Prostate gland (tissue), 2 donors: ENCODE measurements around the gene NBPF6.
"Not testable (repeated sequence)": the region's sequence is repeated elsewhere in the genome, so short reads cannot be mapped to it uniquely, and the experiment has no call there.

Source experiments
- CTCF ChIP-seq, 4 experiments: fragments of 200-600 bp in 2 of 4; fragments of 450-650 bp in 2 of 4; sonication (generic) in 2 of 4; IDR thresholded peaks; 1 replicate in 3 of 4; 2 replicates in 1 of 4; pipeline ENCODE4 v1.5.1; 2016 to 2019; ENCODE audit warnings: antibody characterized with exemption in 4 of 4, mild to moderate bottlenecking in 2 of 4, moderate library complexity in 2 of 4
- POLR2A ChIP-seq: fragments of 450-650 bp; IDR thresholded peaks from one replicate; pipeline ENCODE4 v1.6.1; 2016; ENCODE audit warnings: antibody characterized with exemption, mild to moderate bottlenecking
- POLR2AphosphoS5 ChIP-seq: sonication (generic); formaldehyde crosslinking; IDR thresholded peaks from one replicate; pipeline ENCODE4 v1.6.1; 2017; ENCODE audit warnings: antibody characterized with exemption

GRCh38 chr1:108433404-108433803 lies 16.7 kb upstream of the NBPF6 start:
- not testable (repeated sequence) for TF ChIP-seq POLR2A; POLR2AphosphoS5; CTCF (IDR thresholded peaks at IDR 0.05)
